Aorta (tissue), 5 donors: ENCODE measurements around the gene ZDHHC8. TPM values are rescaled to one million over a fixed set of nuclear protein-coding genes. Genes with fewer than 3 reads are reported as not detected.

Experiments used
- ATAC-seq: fragments of 200-7000 bp; cut with Tn5 transposase; one replicate; pipeline ENCODE4 v1.9.1; 2022; ENCODE audit warnings: moderate library complexity; ENCODE audit not compliant: low FRiP score
- DNase-seq, 2 donors: peaks; one replicate each; pipeline ENCODE4 v3.0.0-alpha.2; 2020
- H3K27ac ChIP-seq, 2 donors: one replicate each; pipeline ENCODE4 v1.5.1; 2013; ENCODE audit warnings: low read length in 2 of 2, mild to moderate bottlenecking in 2 of 2, moderate library complexity in 2 of 2, control low read depth in 1 of 2, inconsistent platforms in 1 of 2, low read depth in 1 of 2
- H3K27me3 ChIP-seq, 2 donors: one replicate each; pipeline ENCODE4 v1.6.1; 2013; ENCODE audit warnings: control low read depth in 1 of 2, low read length in 1 of 2, mild to moderate bottlenecking in 1 of 2, moderate library complexity in 1 of 2; ENCODE audit not compliant: insufficient read depth in 2 of 2, control insufficient read depth in 1 of 2
- H3K36me3 ChIP-seq, 2 donors: one replicate each; pipeline ENCODE4 v1.6.1; 2013; ENCODE audit warnings: control low read depth in 1 of 2, low read length in 1 of 2, mild to moderate bottlenecking in 1 of 2; ENCODE audit not compliant: insufficient read depth in 2 of 2, control insufficient read depth in 1 of 2
- H3K4me1 ChIP-seq, 2 donors: one replicate each; pipeline ENCODE4 v1.6.1; 2013; ENCODE audit warnings: low read length in 2 of 2, control low read depth in 1 of 2, mild to moderate bottlenecking in 1 of 2, moderate library complexity in 1 of 2; ENCODE audit not compliant: insufficient read depth in 2 of 2, control insufficient read depth in 1 of 2
- H3K4me3 ChIP-seq, 2 donors: one replicate each; pipeline ENCODE4 v1.5.1; 2013; ENCODE audit warnings: low read length in 2 of 2, control low read depth in 1 of 2, mild to moderate bottlenecking in 1 of 2
- H3K9me3 ChIP-seq: one replicate; pipeline ENCODE4 v1.6.1; 2013; ENCODE audit warnings: mild to moderate bottlenecking, low read length; ENCODE audit not compliant: control insufficient read depth
- WGBS, 2 donors: extraction: QIAGEN DNeasy Blood & Tissue Kit; methylation state at CpG; one replicate each; pipeline ENCODE4 v1.1.7; 2013; 5-methylcytosine and 5-hydroxymethylcytosine counted together
- intact Hi-C, 2 donors: fragments of 100-400 bp; cut with DNase I; formaldehyde crosslinking; loops; one replicate each; pipeline versions ENCODE4 v1.14.2 to v1.15.0; 2022
- polyA plus RNA-seq, 2 donors: library from polyadenylated mRNA; stranded (reverse); fragments of 200-250 nt; gene quantifications; one replicate each; pipeline ENCODE4 v1.2.3, GENCODE V29; 2013
- total RNA-seq, 2 donors: library from RNA; stranded (reverse); fragmentation: NEBNext Ultra II Directional; extraction: Animal tissue kit (Norgen Biotek cat#: 25700); gene quantifications; one replicate each; pipeline ENCODE4 v1.2.1, GENCODE V29; 2021
- donor health status: healthy with polysubstance abuse.
- donor health status: Bipolar disorder and iron deficiency.
- donor health status: DM: no; HTN: no; CAD: no.
- donor health status: DM: no; HTN: no; CAD: no.
- donor health status: DM: yes; HTN: yes; CAD: no.

ZDHHC8 gene
- total and polyA plus RNA-seq, 4 donors: 6.3 to 71.9 (median 46.5) TPM

GRCh38 chr22:20093418-20094196 is 38.0 kb upstream of the ZDHHC8 start:
- H3K36me3 ChIP-seq: peaks cover 0 to 4% of the 10 kb centered on the region in 2 donors
- DNase-seq: peak; percentile 68 to 78
- intact Hi-C loops: no loop called here

GRCh38 chr22:20094197-20094807 is 37.3 kb upstream of the ZDHHC8 start:
- Histone ChIP-seq H3K27ac (no peak overlapping the region), H3K4me1 (no peaks in the 10 kb centered on the region), H3K27me3 (no peaks in the 10 kb centered on the region), H3K36me3 (peaks cover 0 to 4% of the 10 kb centered on the region in 2 donors), H3K4me3 (no peak overlapping the region), H3K9me3 (no peaks in the 10 kb centered on the region)
- peak; percentile 38 to 61 for DNase-seq
- intact Hi-C loops: no loop called here
- WGBS, 2 donors: 83% methylated on average over 15 of the region's 15 CpGs
- ATAC-seq: no peak

More at GRCh38 chr22:20093418-20094196, 38.0 kb upstream of the ZDHHC8 start:
- Histone ChIP-seq H3K4me1 (no peaks in the 10 kb centered on the region), H3K27ac (peak overlapping the region in 1 of 2 donors; percentile 49), H3K27me3 (no peaks in the 10 kb centered on the region), H3K4me3 (no peak overlapping the region), H3K9me3 (no peaks in the 10 kb centered on the region)
- peak; percentile 86 for ATAC-seq
- WGBS, 2 donors: 29 to 39% methylated on average over 13 of the region's 13 CpGs

DNA sequence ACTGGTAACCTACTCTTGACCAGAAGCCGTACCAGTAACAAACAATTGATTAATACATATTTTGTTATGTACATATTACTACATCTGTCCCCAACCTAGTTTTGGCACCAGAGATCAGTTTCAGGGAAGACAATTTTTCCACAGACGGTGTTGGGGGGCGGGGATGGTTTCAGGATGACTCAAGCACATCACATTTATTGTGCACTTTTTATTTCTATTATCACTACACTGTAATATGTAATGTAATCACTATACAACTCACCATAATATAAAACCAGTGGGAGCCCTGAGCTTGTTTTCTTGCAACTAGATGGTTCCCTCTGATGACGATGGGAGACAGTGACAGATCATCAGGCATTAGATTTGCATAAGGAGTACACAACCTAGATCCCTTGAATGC is 36.1 kb upstream of the ZDHHC8 start:
- Histone ChIP-seq H3K27me3 (no peaks in the 10 kb centered on the region), H3K4me3 (no peak overlapping the region), H3K4me1 (no peaks in the 10 kb centered on the region), H3K27ac (no peak overlapping the region), H3K9me3 (no peaks in the 10 kb centered on the region), H3K36me3 (peaks cover 4% of the 10 kb centered on the region in 2 donors)
- DNase-seq (peak in 1 of 2 donors; percentile 6), ATAC-seq (no peak)
- 98 to 99% methylated on average over 4 of the region's 4 CpGs for WGBS, 2 donors
- intact Hi-C loops: no loop called here

DNA sequence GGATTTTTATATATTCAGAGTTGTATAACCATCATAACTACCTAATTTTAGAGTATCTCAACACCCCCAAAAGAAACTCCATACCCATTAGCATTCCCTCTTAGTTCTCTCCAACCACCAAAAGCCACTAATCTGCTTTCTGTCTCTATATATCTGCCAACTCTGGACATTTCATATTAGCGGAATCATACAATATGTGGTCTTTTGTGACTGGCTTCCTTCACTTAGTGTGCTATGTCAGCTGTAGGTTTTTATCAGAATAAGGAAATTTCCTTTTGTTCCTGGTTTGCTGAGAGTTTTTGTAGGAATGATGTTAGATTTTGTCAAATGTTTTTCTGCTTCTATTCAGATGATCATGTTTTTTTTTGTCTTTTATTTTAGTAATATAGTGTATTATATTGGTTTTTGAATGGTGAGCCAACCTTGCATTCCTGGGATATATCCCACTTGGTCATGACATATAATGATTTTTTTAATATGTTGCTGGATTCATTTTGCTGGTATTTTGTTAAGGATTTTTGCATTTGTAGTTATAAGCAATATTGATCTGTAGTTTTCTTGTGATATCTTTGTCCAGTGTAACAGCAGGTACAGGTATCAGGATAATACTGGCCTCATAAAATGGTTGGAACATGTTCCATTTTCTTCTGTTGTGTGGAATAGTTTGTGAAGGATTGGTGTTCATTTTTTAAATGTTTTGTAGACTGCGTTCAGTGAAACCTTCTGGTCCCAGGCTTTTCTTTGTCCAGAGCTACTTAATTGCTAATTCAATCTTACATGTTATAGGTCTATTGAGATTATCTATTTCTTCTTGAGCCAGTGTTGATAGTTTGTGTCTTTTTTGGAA is 34.8 kb upstream of the ZDHHC8 start:
- H3K4me3 ChIP-seq: no peak overlapping the region
- H3K9me3 ChIP-seq: no peaks in the 10 kb centered on the region
- ATAC-seq: no peak
- peaks cover 2 to 4% of the 10 kb centered on the region in 2 donors for H3K36me3 ChIP-seq
- no peaks in the 10 kb centered on the region for H3K4me1 ChIP-seq
- 98 to 100% methylated on average over 2 of the region's 2 CpGs for WGBS, 2 donors
- intact Hi-C loops: no loop called here
- DNase-seq: no peak
- H3K27ac ChIP-seq: no peak overlapping the region
- H3K27me3 ChIP-seq: no peaks in the 10 kb centered on the region

- Histone ChIP-seq H3K36me3 (peaks cover 4 to 6% of the 10 kb centered on the region in 2 donors), H3K27me3 (no peaks in the 10 kb centered on the region), H3K4me3 (no peak overlapping the region), H3K4me1 (no peaks in the 10 kb centered on the region), H3K27ac (no peak overlapping the region), H3K9me3 (no peaks in the 10 kb centered on the region)
- no peak for ATAC-seq
- peak; percentile 12 to 59 for DNase-seq
- intact Hi-C loops: no loop called here
- WGBS, 2 donors: 93 to 94% methylated on average over 6 of the region's 6 CpGs
Observed at GRCh38 chr22:20099099-20099711, 32.4 kb upstream of the ZDHHC8 start.

DNA sequence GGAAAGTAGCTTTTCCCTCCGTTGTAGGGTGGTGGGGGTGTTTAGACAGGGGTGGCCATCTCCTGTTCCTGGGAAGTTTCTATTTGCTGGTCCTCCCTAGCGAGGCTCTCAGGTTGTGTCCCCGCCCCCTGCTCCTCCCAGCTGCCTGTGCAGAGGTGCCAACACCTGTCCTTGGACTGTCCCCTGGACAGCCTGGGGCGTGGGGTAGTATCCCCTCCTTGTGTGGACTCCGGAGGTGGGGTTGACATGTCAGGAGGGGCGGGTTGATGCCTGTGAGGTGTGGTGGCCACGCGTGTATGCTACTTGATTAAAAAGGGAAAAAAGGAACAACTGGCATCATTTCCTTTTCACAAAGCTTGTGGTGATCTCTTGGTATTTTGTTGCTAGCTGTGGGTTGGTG is 30.0 kb upstream of the ZDHHC8 start:
- intact Hi-C loops: no loop called here
- no peak overlapping the region for H3K4me3 ChIP-seq
- H3K27ac ChIP-seq: no peak overlapping the region
- WGBS, 2 donors: 82 to 84% methylated on average over 8 of the region's 8 CpGs
- DNase-seq (peak; percentile 34 to 75), ATAC-seq (no peak)
- no peaks in the 10 kb centered on the region for H3K27me3 ChIP-seq
- peaks cover 4 to 8% of the 10 kb centered on the region in 2 donors for H3K36me3 ChIP-seq
- H3K4me1 ChIP-seq: no peaks in the 10 kb centered on the region
- no peaks in the 10 kb centered on the region for H3K9me3 ChIP-seq

DNA sequence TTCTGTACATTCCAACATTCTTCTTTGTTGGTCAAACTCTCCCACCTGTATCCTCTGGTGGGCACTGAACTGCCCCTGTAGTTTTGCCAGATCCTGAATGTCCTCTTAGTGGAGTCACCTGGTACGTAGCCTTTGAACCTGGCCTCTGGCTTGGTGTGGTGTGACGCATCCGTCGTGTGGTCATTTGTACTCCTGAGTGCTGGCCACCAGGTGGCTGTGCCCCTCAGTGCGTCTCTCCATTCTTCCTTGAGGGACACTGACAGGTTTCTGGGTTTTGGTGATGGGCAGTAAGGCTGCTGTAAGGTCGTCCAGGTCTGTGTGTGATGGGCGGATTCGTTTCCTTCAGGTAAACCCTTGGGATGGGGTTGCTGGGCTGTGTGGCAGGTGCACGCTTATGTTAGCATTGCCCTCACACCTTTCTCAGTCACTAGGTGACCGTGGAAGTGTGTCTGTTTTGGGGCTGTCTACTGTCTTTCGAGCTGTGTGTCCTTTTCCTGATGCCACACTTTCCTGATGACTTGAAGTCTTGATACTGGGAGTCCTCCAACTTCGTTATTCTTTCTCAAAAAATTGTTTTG is 29.3 kb upstream of the ZDHHC8 start:
- H3K27me3 ChIP-seq: no peaks in the 10 kb centered on the region
- H3K36me3 ChIP-seq: peaks cover 4 to 9% of the 10 kb centered on the region in 2 donors
- intact Hi-C loops: no loop called here
- H3K9me3 ChIP-seq: no peaks in the 10 kb centered on the region
- H3K4me3 ChIP-seq: no peak overlapping the region
- no peaks in the 10 kb centered on the region for H3K4me1 ChIP-seq
- no peak overlapping the region for H3K27ac ChIP-seq
- WGBS, 2 donors: 88% methylated on average over 12 of the region's 12 CpGs
- peak; percentile 36 to 37 for DNase-seq
- ATAC-seq: no peak
